AG10803 (cell line): ENCODE results near the gene SLC25A44.

Experiments
- DNase-seq: peaks from one replicate; pipeline ENCODE4 v3.0.0; 2010; ENCODE audit warnings: low read depth
- H3K4me3 ChIP-seq: 2 replicates; pipeline ENCODE4 v1.5.1; 2011; ENCODE audit warnings: mild to moderate bottlenecking, low read length, control low read depth
- CTCF ChIP-seq: conservative IDR thresholded peaks from 2 replicates; pipeline ENCODE4 v1.5.1; 2011; ENCODE audit warnings: mild to moderate bottlenecking, low read length, control low read depth, inconsistent platforms

Gene SLC25A44

GRCh38 chr1:156241311-156241811 is 47.5 kb downstream of the SLC25A44 start:
- peak; percentile 25 for DNase-seq
- TF ChIP-seq CTCF: no peak
- H3K4me3 ChIP-seq: no peak overlapping the region

GRCh38 chr1:156241926-156242325 is 48.0 kb downstream of the SLC25A44 start, which contains the start of gene BGLAP:
Gene BGLAP, plus strand, starts transcription at chr1:156242184. Its CDS starts 48 bp downstream, at chr1:156242232.
- no peak within 1 kb of the TSS for H3K4me3 ChIP-seq
- no peak for TF ChIP-seq CTCF
- no peak for DNase-seq

- no peak for TF ChIP-seq CTCF
- no peak for DNase-seq
- no peak overlapping the region for H3K4me3 ChIP-seq
Observed at GRCh38 chr1:156242738-156243137, 48.8 kb downstream of the SLC25A44 start.

GRCh38 chr1:156244126-156244525 is 50.2 kb downstream of the SLC25A44 start:
- H3K4me3 ChIP-seq: no peak overlapping the region
- DNase-seq: no peak
- no peak for TF ChIP-seq CTCF

- H3K4me3 ChIP-seq: no peak overlapping the region
- TF ChIP-seq CTCF: no peak
- no peak for DNase-seq
Observed at GRCh38 chr1:156244712-156245111, 50.8 kb downstream of the SLC25A44 start.

- DNase-seq: no peak
- TF ChIP-seq CTCF: no peak
- no peak overlapping the region for H3K4me3 ChIP-seq
Observed at GRCh38 chr1:156245451-156246232, 51.7 kb downstream of the SLC25A44 start.

GRCh38 chr1:156246241-156246780 is 52.4 kb downstream of the SLC25A44 start:
- no peak overlapping the region for H3K4me3 ChIP-seq
- TF ChIP-seq CTCF: no peak
- DNase-seq: no peak
